HG03108 (cell line): ENCODE results near the gene ACTN4.

ENCODE experiments used
- ATAC-seq: cut with Tn5 transposase; IDR thresholded peaks from one replicate; pipeline ENCODE4 v1.9.1; 2021; ENCODE audit warnings: moderate library complexity; ENCODE audit not compliant: unreplicated experiment

Gene ACTN4

DNA sequence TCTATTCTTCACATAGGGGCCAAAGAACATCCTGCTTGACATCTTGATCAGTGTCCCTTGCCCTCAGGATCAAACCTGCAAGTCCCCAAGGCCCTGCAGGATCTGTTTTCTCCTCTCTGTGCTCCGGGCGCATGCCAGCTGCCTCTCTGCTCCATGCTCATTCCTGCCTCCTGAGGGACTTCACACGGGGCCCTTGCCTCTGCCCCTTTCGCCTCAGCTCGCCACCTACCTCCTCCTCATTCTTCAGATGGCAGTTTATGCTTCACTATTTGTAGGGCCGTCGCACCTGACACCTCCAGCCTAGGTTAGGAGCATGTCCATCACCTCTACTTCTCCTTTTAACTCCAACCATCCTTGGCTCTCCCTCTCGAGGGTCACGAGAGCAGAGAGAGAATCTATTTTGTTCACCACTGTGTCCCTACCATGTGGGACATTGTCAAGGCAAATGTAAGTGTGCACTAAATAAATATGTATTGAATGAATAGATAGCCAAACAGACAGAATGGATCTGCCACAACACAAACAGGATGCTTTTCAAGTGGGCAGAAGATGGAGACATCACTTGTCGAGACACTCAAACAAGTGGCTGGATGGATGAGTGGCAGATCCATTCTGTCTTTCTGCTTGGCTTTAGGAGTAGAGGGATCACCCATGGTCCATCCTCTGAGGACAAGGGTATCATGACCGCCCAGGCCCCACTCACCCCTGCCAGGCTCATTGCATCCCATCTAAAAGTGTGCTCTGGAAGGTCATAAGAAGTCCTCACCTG is 29.6 kb downstream of the ACTN4 start:
- no peak for ATAC-seq

GRCh38 chr19:38678217-38678890 is 30.9 kb downstream of the ACTN4 start:
- no peak for ATAC-seq

DNA sequence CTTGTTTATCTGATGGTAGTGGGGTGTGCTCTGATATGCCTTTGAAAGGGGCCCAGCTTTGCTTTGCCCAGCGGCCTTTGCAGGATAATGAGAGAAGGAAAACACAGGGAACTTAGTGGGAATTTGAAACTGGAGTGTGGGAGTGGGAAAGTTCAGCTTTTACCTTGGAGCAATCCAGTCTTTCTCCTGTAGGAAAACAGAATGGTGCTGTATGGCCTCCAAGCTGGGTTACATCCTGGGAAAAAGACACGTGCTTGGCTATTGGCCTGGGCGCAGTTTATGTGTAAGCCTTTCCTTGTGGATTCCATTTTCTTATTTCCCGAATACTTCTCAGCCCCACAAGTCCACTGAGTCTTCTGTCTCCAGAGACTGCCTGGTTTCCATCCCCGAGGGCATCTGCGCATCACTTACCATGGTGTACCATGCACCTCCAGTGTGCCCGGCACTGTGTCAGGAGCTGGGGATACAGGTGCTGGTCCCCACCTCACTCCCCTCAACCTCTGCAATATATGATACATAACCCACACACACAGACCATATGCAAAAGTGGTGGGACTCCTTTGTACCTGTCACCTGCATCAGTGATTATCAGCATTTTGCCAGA is 31.5 kb downstream of the ACTN4 start:
- no peak for ATAC-seq

- ATAC-seq = no peak
These were observed 32.4 kb downstream of the ACTN4 start for GRCh38 chr19:38679839-38680238.

- no peak for ATAC-seq
These were observed 34.9 kb downstream of the ACTN4 start for GRCh38 chr19:38682195-38682867.

- ATAC-seq = no peak
These were observed 35.5 kb downstream of the ACTN4 start for GRCh38 chr19:38682872-38683392.

GRCh38 chr19:38683393-38684077 is 36.1 kb downstream of the ACTN4 start:
- ATAC-seq = no peak

DNA sequence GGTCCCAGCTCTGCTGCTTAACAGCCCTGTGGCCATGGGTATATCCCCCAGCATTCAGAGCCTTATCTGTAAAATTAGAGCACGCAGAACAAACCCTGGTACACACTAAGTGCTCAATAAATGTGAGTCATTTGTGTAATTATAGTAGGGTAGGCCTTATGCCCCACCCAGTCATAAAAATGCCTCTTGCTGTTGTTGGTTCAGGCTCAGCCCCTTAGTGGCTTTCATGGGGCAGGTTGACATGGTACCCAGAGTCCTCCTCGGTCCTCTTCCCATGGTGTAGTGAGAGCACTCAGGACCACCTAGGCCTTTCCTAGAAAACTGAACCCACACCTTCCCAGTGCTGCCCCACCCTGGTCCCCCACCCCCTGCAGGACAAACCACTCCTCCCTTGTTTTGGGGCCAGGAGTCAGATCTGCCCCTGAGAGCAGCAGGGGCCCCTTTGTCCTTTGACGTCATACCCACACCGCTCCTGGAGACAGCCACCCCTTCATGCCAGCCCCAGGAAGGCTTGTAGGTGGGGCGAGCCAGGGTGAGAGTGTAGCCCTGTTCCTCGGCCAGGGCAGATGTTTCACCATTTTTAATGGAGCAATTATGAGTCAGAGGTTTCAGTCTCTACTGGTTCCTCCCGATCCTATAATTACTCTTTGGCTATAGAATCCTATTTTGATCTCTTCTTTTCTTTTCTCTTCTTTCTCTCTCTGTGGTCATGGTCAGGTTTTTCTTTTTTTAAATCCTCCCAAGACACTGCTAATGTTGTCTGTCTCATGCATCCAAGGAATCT is 36.8 kb downstream of the ACTN4 start:
- ATAC-seq = no peak

GRCh38 chr19:38684862-38685665 is 37.6 kb downstream of the ACTN4 start:
- ATAC-seq = no peak

- no peak for ATAC-seq
These were observed 38.4 kb downstream of the ACTN4 start for GRCh38 chr19:38685666-38686529.

GRCh38 chr19:38686530-38686888 is 39.1 kb downstream of the ACTN4 start:
- no peak for ATAC-seq

DNA sequence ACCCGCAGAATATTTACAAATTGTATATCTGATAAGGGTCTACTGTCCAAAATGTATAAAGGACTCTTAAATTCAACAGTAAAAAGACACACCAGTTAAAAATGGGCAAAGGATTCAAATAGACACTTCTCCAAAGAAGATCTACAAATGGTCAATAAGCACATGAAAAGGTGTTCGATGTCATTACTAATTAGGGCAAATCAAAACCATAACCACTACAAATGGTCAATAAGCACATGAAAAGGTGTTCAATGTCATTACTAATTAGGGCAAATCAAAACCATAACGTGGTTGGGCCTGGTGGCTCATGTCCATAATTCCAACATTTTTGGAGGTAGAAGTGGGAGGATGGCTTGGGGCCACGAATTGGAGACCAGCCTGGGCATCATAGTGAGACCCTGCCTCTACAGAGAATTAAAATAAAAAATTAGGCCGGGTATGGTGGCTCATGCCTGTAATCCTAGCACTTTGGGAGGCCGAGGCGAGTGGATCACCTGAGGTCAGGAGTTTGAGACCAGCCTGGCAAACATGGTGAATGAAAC is 40.5 kb downstream of the ACTN4 start:
- no peak for ATAC-seq

DNA sequence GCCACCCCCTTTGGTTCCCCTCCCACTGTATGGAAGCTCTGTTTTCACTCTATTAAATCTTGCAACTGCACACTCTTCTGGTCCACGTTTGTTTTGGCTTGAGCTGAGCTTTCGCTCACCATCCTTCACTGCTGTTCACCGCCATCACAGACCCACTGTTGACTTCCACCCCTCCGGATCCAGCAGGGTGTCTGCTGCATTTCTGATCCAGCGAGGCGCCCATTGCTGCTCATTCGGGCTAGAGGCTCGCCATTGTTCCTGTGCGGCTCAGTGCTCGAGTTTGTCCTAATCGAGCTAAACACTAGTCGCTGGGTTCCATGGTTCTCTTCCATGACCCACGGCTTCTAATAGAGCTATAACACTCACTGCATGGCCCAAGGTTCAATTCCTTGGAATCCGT is 42.7 kb downstream of the ACTN4 start:
- no peak for ATAC-seq

GRCh38 chr19:38690832-38691231 is 43.4 kb downstream of the ACTN4 start:
- no peak for ATAC-seq

- no peak for ATAC-seq
These were observed 44.5 kb downstream of the ACTN4 start for GRCh38 chr19:38691938-38692457.

- ATAC-seq = no peak
These were observed 45.3 kb downstream of the ACTN4 start for GRCh38 chr19:38692458-38693379.
